Measurements from ENCODE around the gene RNF26.
A peak's percentile ranks its signal among the peaks of the same experiment; 100 is the strongest.

RNF26 gene

GRCh38 chr11:119337581-119338317, 3.4 kb downstream of the RNF26 start:
- DNase-seq = no peak

GRCh38 chr11:119338318-119338890, 4.1 kb downstream of the RNF26 start:
- DNase-seq = peak; percentile 66

- no peak for DNase-seq
These were observed 4.8 kb downstream of the RNF26 start for GRCh38 chr11:119338965-119339588.

GRCh38 chr11:119339589-119340334, 5.4 kb downstream of the RNF26 start:
- DNase-seq = no peak

GRCh38 chr11:119340335-119341221, 6.3 kb downstream of the RNF26 start, which contains the start of gene C1QTNF5:
C1QTNF5 (minus strand) TSS chr11:119340883; CDS start chr11:119340397, 486 bp downstream.
- no peak for DNase-seq

GRCh38 chr11:119341222-119342022, 7.1 kb downstream of the RNF26 start:
- DNase-seq = no peak

GRCh38 chr11:119342023-119342300, 7.6 kb downstream of the RNF26 start:
- no peak for DNase-seq

- no peak for DNase-seq
These were observed 8.2 kb downstream of the RNF26 start for GRCh38 chr11:119342362-119343130.

- DNase-seq = no peak
These were observed 9.4 kb downstream of the RNF26 start for GRCh38 chr11:119343726-119344125.

- DNase-seq = no peak
These were observed 10.1 kb downstream of the RNF26 start for GRCh38 chr11:119344291-119345010.

- no peak for DNase-seq
These were observed 11.4 kb downstream of the RNF26 start for GRCh38 chr11:119345685-119346084.

GRCh38 chr11:119346605-119347004, 12.3 kb downstream of the RNF26 start, which contains the start of gene MFRP:
MFRP (minus strand) TSS chr11:119346705; CDS start chr11:119346513, 192 bp downstream.
- no peak for DNase-seq

GRCh38 chr11:119347242-119347641, 12.9 kb downstream of the RNF26 start:
- DNase-seq = no peak

GRCh38 chr11:119347940-119348605, 13.7 kb downstream of the RNF26 start:
- DNase-seq = no peak

- DNase-seq = no peak
These were observed 16.0 kb downstream of the RNF26 start for GRCh38 chr11:119350302-119350701.

GRCh38 chr11:119351232-119351631, 16.9 kb downstream of the RNF26 start:
- no peak for DNase-seq

GRCh38 chr11:119352857-119353260, 18.5 kb downstream of the RNF26 start:
- no peak for DNase-seq

GRCh38 chr11:119355091-119355843, 20.9 kb downstream of the RNF26 start:
- no peak for DNase-seq

Data from activated CD8-positive, alpha-beta memory T cell treated with anti-CD3 and anti-CD28 coated beads, Interleukin-2, amount 50 U/mL, for 4 hours (primary cell).